WI38 (cell line): ENCODE results near the gene RUNX2.

Experiments used
- H3K4me3 ChIP-seq: 2 replicates; pipeline ENCODE4 v1.5.1; 2011; ENCODE audit warnings: low read depth, mild to moderate bottlenecking, control low read depth, low read length
- TF ChIP-seq, protein P1 (sequence below): IDR thresholded peaks from 2 replicates; pipeline ENCODE4 v1.5.1; 2012; ENCODE audit warnings: low read depth, mild to moderate bottlenecking, control low read depth, low read length

The RUNX2 gene

DNA sequence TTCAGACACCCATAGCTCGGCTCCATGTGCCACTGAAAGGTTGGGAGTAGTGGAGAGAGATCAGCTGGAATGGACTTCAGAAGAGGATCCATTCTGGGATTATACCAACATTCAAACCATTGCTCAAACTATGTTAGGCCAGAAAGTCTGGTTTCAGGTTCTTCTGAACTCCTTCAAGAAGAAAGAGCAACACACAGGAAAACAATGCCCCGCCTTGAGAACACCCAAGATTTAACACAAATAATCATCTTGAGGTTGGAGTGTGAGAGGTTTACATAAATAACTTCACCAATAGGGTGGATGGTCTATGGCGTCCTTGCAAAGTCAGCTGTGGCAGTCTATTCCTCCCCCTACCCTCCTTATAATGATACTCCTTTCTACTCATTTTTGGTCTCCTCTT, 261.2 kb downstream of the RUNX2 start:
- no peak overlapping the region for H3K4me3 ChIP-seq
- TF ChIP-seq, protein P1, sequence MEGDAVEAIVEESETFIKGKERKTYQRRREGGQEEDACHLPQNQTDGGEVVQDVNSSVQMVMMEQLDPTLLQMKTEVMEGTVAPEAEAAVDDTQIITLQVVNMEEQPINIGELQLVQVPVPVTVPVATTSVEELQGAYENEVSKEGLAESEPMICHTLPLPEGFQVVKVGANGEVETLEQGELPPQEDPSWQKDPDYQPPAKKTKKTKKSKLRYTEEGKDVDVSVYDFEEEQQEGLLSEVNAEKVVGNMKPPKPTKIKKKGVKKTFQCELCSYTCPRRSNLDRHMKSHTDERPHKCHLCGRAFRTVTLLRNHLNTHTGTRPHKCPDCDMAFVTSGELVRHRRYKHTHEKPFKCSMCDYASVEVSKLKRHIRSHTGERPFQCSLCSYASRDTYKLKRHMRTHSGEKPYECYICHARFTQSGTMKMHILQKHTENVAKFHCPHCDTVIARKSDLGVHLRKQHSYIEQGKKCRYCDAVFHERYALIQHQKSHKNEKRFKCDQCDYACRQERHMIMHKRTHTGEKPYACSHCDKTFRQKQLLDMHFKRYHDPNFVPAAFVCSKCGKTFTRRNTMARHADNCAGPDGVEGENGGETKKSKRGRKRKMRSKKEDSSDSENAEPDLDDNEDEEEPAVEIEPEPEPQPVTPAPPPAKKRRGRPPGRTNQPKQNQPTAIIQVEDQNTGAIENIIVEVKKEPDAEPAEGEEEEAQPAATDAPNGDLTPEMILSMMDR, result no peak

DNA sequence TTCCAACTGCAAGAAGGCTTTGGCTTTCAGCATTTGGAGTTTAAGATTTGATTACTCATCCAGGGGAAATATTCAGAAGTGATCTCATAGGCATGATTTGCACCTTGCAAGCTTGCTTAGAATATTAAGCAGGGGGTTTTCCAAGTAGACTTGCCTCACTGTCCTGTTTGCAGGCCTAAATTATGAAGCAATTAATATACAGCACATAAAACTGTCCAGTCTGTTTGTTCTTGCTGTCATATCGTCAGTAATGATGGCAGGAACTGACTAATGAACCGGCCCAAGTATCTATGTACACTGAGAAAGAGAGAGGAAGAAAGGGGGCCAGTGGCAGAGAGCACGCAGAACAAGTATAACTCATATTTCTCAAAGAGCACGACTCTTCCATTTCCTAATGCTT, 262.1 kb downstream of the RUNX2 start:
- no peak overlapping the region for H3K4me3 ChIP-seq
- TF ChIP-seq, protein P1, result no peak

DNA sequence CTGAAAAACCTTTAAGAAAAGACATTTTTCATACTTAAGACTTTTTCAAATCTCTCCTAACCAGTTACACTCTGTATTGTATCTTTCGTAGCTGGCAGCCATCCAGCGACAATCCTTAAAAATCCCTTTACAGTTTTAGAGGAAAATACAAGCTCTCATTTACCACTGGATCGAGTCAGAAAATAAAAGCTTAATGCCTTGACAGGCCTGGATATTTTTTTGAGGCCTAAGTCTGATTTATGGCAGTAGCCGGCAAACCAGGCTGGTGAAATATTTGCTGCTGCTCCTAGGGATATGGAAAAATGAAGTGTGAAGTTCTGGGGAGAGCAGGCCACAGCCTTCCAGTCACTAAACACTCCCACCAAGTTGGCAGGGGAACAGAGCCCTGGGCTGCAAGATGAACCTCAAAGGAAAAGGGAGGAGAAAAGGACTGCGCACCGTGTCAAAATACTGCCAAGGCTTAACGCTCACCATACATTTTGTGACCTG, 262.6 kb downstream of the RUNX2 start:
- H3K4me3 ChIP-seq, result no peak overlapping the region
- TF ChIP-seq, protein P1, result no peak

DNA sequence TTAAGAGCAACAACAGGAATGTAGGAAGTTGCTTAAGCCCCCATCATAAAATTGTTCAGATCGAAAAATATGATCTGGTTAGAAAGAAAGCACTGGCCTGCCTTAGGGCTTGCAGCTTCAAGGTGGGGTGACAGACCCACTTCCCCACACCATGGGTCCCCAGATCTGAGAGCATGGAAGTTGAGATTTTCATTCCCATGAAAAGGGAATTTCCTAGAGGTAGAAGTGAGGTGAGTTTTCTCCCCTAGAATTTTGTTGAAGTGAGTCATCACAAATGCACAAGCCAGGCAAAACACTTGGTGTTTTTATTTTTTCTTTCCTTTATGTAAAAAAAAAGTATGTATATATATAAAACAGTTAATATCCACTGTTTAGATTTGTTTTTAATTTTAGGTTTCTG, 263.2 kb downstream of the RUNX2 start:
- TF ChIP-seq, protein P1, result no peak
- no peak overlapping the region for H3K4me3 ChIP-seq

DNA sequence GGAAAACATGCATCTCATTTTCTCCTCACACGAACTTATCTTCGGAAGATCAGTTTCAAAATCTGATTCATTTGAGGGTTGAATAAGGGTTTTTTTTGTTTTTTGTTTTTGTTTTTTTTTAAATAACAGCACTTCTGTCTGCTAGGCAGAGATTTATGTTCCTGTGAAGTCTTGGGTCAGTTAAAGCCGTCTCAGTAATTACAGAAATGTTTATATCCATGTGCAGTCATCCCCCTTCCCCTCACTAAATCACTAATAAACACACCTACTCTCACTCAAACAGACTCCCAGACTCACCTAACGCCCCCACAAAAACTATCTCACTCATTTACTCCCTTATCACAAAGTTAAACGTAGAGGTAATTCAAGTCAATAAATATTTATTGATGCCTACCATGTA, 263.8 kb downstream of the RUNX2 start:
- no peak overlapping the region for H3K4me3 ChIP-seq
- TF ChIP-seq, protein P1, result no peak

DNA sequence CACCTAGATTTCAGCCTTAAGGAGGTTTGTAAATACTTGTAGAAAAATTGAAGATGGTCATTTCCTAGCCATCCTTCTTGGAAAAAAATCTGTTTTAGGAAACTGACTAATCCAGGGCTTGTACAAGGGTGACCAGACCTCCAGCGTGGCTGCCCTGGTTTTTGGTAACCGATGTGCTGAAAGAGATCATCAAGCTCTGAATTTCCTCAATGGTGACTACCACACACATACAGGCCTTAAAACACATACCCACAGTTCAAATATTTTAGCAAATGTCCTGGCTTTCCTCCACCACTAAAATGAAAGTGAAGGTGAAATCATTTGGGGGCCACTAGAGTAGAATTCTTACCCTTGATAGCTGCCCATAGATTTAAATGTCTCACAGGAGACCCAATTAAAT, 264.9 kb downstream of the RUNX2 start:
- TF ChIP-seq, protein P1, result no peak

DNA sequence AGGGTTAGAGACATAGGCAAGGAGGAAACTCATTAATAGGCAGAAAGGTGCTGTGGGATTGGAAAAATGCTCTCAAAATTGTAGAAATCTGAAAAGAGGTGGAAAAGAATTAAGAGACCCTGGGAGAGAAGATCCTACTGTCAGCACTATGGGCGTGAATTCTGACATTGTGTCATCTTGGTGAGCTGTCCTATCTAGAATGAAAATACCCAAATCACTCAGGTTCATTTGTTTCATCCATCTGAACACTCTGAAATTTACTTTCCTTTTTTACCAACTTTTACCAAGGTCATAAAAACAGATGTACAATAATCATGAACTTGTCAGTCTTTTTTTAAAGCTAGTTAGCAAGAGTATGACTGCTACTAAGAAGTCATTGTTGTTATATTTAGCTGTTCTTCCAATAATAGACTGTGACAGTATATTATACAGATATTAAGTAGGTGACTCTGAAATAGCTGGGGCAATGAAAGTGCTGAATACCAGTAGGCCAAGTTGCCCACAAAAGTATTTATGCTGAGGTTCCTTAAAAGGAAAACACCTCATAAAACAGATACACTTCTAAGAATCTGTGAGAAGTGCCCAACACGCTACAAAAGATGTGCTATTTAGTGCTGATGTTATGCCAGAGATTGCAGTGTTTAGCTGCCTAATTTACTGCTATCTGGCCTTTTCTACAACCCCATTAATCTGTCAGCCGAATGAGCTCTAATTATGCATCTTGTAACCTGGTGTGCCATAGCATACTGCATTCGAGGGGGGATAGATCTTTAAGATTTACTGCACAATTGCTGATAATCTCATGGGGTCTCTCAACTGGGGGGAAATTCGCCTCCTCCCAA, 267.1 kb downstream of the RUNX2 start:
- TF ChIP-seq, protein P1, result no peak
- no peak overlapping the region for H3K4me3 ChIP-seq

More for the DNA sequence above, 264.9 kb downstream of the RUNX2 start:
- H3K4me3 ChIP-seq, result no peak overlapping the region
